GM12874 (cell line): ENCODE data around the gene LGALS13.

ENCODE experiments used
- TF ChIP-seq, protein P1 (sequence below): IDR thresholded peaks from 2 replicates; pipeline ENCODE4 v1.5.1; 2011; ENCODE audit warnings: low read depth, mild to moderate bottlenecking, control low read depth, low read length, moderate library complexity; ENCODE audit not compliant: insufficient read depth

The LGALS13 gene

DNA sequence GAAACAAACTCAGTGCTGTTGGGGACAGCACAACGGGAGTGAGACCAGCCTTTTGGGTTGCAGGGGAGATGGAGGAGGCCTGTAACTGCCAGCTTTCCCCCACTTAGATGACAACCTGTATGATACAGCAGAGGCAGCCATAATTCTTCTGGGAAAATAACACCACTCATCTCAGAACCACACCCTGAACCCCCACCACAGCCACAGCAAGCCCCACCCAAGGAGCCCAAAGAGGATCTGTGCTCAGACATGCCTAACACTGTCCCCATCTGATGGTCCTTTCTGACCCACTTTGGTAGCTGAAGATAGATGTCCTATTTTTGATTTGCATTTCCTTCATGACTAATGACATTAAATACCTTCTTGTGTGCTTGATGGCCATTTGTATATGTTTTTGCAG is 15.4 kb downstream of the LGALS13 start:
- TF ChIP-seq, protein P1, sequence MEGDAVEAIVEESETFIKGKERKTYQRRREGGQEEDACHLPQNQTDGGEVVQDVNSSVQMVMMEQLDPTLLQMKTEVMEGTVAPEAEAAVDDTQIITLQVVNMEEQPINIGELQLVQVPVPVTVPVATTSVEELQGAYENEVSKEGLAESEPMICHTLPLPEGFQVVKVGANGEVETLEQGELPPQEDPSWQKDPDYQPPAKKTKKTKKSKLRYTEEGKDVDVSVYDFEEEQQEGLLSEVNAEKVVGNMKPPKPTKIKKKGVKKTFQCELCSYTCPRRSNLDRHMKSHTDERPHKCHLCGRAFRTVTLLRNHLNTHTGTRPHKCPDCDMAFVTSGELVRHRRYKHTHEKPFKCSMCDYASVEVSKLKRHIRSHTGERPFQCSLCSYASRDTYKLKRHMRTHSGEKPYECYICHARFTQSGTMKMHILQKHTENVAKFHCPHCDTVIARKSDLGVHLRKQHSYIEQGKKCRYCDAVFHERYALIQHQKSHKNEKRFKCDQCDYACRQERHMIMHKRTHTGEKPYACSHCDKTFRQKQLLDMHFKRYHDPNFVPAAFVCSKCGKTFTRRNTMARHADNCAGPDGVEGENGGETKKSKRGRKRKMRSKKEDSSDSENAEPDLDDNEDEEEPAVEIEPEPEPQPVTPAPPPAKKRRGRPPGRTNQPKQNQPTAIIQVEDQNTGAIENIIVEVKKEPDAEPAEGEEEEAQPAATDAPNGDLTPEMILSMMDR = no peak

DNA sequence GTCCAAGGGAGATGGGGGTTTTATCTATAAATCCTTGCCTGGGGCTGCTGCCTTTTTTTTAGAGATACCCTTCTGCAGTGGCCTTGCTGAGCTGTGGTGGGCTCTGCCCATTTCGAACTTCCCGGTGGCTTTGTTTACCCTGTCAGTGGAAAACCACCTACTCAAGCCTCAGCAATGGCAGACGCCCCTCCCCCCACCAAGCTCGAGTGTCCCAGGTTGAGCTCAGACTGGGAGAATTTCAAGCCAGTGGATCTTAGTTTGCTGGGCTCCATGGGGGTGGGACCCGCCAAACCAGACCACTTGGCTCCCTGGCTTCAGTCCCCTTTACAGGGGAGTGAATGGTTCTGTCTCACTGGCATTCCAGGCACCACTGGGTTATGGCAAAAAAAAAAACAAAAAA is 21.6 kb downstream of the LGALS13 start:
- TF ChIP-seq, protein P1 = no peak

DNA sequence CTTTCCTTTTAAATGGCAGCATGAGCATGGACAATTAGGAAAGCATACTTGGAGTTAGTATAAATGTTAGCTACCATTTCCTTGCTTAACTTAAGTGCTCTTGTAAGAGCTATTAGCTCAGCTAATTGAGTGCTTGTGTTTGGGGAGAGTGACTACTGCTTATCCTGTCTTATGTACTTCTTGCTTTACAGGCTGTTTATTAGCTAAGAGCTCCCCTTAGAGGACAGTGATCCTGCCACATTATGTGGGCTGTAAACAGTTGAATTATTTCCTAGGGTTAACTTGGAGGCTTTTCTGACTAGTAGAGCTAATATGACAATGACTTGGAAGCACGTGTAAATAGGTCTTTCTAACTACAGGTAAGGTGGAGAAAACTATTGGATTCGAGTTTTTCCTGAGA is 25.3 kb downstream of the LGALS13 start:
- TF ChIP-seq, protein P1 = 0 out of 2 replicates have a peak, but pooled peaks have one; percentile 5

DNA sequence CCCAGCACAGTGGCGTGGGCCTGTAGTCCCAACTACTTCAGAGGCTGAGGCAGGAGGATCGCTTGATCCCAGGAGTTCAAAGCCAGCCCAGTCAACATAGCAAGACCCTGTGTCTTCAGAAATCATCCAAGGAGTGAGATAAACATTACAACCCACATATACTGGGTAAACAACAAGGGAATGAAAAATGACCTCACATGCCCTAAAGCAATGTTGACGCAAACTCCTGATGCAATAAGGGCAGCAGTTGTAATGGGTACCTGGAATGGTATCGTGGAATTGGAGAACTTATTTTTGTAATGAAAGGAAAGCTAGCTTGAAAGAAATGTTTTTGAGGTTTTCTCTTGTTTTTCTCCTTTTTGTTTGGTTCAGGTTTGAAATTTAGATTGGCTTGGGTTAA is 28.9 kb downstream of the LGALS13 start:
- TF ChIP-seq, protein P1 = no peak

DNA sequence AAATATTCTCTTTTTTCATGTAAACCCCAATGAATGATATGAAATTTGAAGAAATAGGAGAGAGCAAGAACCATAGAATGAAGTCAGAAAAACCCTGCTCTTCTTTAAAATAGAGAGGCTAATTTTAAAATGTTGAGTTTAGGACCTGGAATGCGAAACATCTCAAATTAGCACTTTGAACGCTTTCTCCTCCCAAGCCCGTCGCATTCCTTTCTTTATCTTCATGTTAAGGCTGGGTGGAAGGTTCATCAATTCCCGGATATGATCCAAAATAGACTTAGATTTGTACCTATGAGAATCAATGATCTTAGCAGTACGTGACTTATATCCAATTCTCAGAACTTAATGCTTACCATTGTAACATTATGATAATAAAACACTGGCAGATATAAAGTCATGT is 29.3 kb downstream of the LGALS13 start:
- TF ChIP-seq, protein P1 = no peak

DNA sequence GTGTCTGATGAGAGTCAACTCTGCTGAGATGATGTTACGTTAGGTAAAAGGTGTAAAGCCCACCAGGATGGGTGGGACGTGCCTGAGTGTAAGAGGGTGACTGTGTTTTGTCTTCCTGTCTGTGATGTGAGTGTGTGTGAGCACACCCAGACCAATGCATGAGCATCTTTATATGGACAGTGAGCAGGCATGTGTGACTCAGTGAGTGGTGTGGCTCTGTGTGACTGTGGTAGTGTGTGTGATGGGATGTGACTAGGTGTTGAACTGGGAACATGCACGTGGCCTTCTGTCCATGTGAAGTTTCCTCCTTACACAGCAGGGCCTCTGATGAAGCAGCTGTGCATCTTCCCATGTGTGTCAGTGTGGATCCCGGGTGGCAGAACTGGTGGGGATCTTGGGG is 35.6 kb downstream of the LGALS13 start:
- TF ChIP-seq, protein P1 = no peak

DNA sequence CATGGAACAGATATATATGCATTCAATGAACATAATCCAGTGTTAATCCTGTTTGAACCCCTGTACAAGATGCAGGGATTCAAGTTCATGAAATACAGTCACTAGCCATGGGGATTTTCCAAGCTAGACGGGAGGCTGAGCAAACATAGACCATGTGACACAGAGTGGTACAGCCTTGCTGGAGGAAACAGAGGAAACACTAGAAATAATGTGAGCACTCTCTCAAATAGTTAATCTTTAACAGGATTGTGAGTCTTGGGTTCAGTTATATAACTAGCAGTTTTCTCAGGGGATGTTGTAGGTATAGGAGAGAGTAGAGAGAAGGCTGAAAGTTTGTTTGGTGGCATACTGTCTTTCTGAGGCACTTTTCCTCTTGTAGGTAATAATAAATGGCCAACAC is 39.4 kb downstream of the LGALS13 start:
- TF ChIP-seq, protein P1 = no peak

DNA sequence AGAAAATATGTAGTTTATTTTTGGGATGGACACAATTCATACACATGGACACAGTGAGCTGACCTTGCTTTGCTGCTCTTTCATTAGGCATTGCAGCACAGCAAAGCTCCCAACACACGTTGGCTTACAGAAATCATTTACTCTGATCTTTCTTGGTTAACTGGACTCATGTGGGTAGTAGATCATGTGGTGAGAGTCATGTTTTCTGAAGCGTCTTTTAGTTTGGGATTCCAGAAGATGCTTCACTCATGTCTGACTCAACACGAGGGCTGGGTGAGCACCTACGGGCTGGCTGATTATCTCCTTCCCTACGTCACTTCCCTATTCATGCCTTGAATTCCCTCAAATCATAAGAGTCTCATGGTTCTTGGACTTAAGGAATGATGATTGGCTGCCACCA is 41.3 kb downstream of the LGALS13 start:
- TF ChIP-seq, protein P1 = no peak
